HEK293 (cell line): ENCODE data around the gene MVP.
A peak's percentile ranks its signal among the peaks of the same experiment; 100 is the strongest.

ENCODE experiments used
- CTCF ChIA-PET: fragments of 350-600 bp; formaldehyde crosslinking; extraction: SDS; loops from one replicate; lab custom pipeline; 2021; ENCODE audit warnings: antibody characterized with exemption; lab: Yijun Ruan, JAX
- POLR2A ChIA-PET: fragments of 300-600 bp; formaldehyde crosslinking; extraction: SDS; loops from one replicate; lab custom pipeline; 2020; ENCODE audit warnings: antibody characterized with exemption, inconsistent platforms; lab: Yijun Ruan, JAX
- H3K27ac ChIP-seq: fragments of 200-500 bp; sonication (Bioruptor generic); 2 replicates; pipeline ENCODE4 v1.5.1; 2014; ENCODE audit warnings: low read depth, low read length, control low read depth, inconsistent platforms; ENCODE audit errors: extremely low read depth
- H3K36me3 ChIP-seq, 2 experiments: fragments of 200-500 bp in 1 of 2; sonication (Bioruptor generic) in 1 of 2; 1 replicate in 1 of 2; 2 replicates in 1 of 2; pipeline ENCODE4 v1.5.1; 2014 to 2017; ENCODE audit warnings: inconsistent platforms in 2 of 2, low read length in 2 of 2; ENCODE audit not compliant: control insufficient read depth in 2 of 2, insufficient read depth in 1 of 2
- H3K4me1 ChIP-seq: fragments of 200-500 bp; sonication (Bioruptor generic); 2 replicates; pipeline ENCODE4 v1.5.1; 2014; ENCODE audit warnings: mild to moderate bottlenecking, low read length, inconsistent platforms; ENCODE audit not compliant: control insufficient read depth, insufficient read depth
- H3K4me3 ChIP-seq: 2 replicates; pipeline ENCODE4 v1.5.1; 2011; ENCODE audit warnings: low read depth, mild to moderate bottlenecking, control low read depth, low read length, moderate library complexity
- H3K9me3 ChIP-seq: fragments of 200-500 bp; sonication (Bioruptor generic); 2 replicates; pipeline ENCODE4 v1.5.1; 2014; ENCODE audit warnings: low read depth, low read length, inconsistent platforms; ENCODE audit not compliant: control insufficient read depth, insufficient read depth
- KLF10 ChIP-seq: fragments of 450-650 bp; IDR thresholded peaks from 2 replicates; pipeline ENCODE4 v1.5.1; 2018; ENCODE audit warnings: missing biosample characterization, mild to moderate bottlenecking, missing genetic modification characterization
- SCRT1 ChIP-seq: fragments of 450-650 bp; formaldehyde crosslinking; IDR thresholded peaks from 2 replicates; pipeline ENCODE4 v1.5.1; 2016; ENCODE audit warnings: missing biosample characterization, missing genetic modification characterization, borderline replicate concordance
- SCRT2 ChIP-seq: fragments of 450-650 bp; formaldehyde crosslinking; IDR thresholded peaks from 2 replicates; pipeline ENCODE4 v1.5.1; 2016; ENCODE audit warnings: missing biosample characterization, missing genetic modification characterization
- ZBTB49 ChIP-seq: fragments of 450-650 bp; formaldehyde crosslinking; IDR thresholded peaks from 2 replicates; pipeline ENCODE4 v1.5.1; 2016; ENCODE audit warnings: missing biosample characterization, missing genetic modification characterization, low read depth
- ZNF140 ChIP-seq: fragments of 450-650 bp; formaldehyde crosslinking; IDR thresholded peaks from 2 replicates; pipeline ENCODE4 v1.5.1; 2016; ENCODE audit warnings: missing biosample characterization, missing genetic modification characterization
- ZNF157 ChIP-seq: fragments of 450-650 bp; formaldehyde crosslinking; IDR thresholded peaks from 2 replicates; pipeline ENCODE4 v1.5.1; 2016; ENCODE audit warnings: missing biosample characterization, missing genetic modification characterization
- ZNF16 ChIP-seq: fragments of 450-650 bp; formaldehyde crosslinking; IDR thresholded peaks from 2 replicates; pipeline ENCODE4 v1.5.1; 2016; ENCODE audit warnings: low read depth, missing biosample characterization, missing genetic modification characterization
- ZNF211 ChIP-seq: fragments of 450-650 bp; formaldehyde crosslinking; IDR thresholded peaks from 2 replicates; pipeline ENCODE4 v1.5.1; 2016; ENCODE audit warnings: low read depth, missing biosample characterization, missing genetic modification characterization
- ZNF311 ChIP-seq: fragments of 450-650 bp; formaldehyde crosslinking; IDR thresholded peaks from 2 replicates; pipeline ENCODE4 v1.5.1; 2017; ENCODE audit warnings: missing biosample characterization, missing genetic modification characterization, borderline replicate concordance
- ZNF335 ChIP-seq: fragments of 450-650 bp; formaldehyde crosslinking; conservative IDR thresholded peaks from 2 replicates; pipeline ENCODE4 v1.5.1; 2016; ENCODE audit warnings: missing biosample characterization, missing genetic modification characterization
- ZNF37A ChIP-seq: fragments of 450-650 bp; IDR thresholded peaks from 2 replicates; pipeline ENCODE4 v1.5.1; 2018; ENCODE audit warnings: missing biosample characterization, missing genetic modification characterization
- ZNF423 ChIP-seq: fragments of 450-650 bp; formaldehyde crosslinking; IDR thresholded peaks from 2 replicates; pipeline ENCODE4 v1.5.1; 2016; ENCODE audit warnings: missing biosample characterization, missing genetic modification characterization
- ZNF473 ChIP-seq: fragments of 450-650 bp; formaldehyde crosslinking; IDR thresholded peaks from 2 replicates; pipeline ENCODE4 v1.5.1; 2017; ENCODE audit warnings: missing biosample characterization, missing genetic modification characterization
- ZNF521 ChIP-seq: fragments of 450-650 bp; formaldehyde crosslinking; IDR thresholded peaks from 2 replicates; pipeline ENCODE4 v1.5.1; 2017; ENCODE audit warnings: missing biosample characterization, mild to moderate bottlenecking, missing genetic modification characterization
- ZNF561 ChIP-seq: fragments of 450-650 bp; IDR thresholded peaks from 2 replicates; pipeline ENCODE4 v1.5.1; 2018; ENCODE audit warnings: missing biosample characterization, missing genetic modification characterization, borderline replicate concordance
- ZNF600 ChIP-seq: fragments of 450-650 bp; formaldehyde crosslinking; IDR thresholded peaks from 2 replicates; pipeline ENCODE4 v1.5.1; 2016; ENCODE audit warnings: missing biosample characterization, missing genetic modification characterization
- ZNF610 ChIP-seq: fragments of 450-650 bp; formaldehyde crosslinking; IDR thresholded peaks from 2 replicates; pipeline ENCODE4 v1.5.1; 2016; ENCODE audit warnings: missing biosample characterization, missing genetic modification characterization, borderline replicate concordance
- ZNF664 ChIP-seq: fragments of 450-650 bp; formaldehyde crosslinking; IDR thresholded peaks from 2 replicates; pipeline ENCODE4 v1.5.1; 2016; ENCODE audit warnings: missing biosample characterization, missing genetic modification characterization
- TF ChIP-seq, protein P1 (sequence below): fragments of 450-650 bp; formaldehyde crosslinking; IDR thresholded peaks from 2 replicates; pipeline ENCODE4 v1.5.1; 2017; ENCODE audit warnings: missing biosample characterization, mild to moderate bottlenecking, missing genetic modification characterization, moderate library complexity
- TF ChIP-seq, protein P2 (sequence below): fragments of 450-650 bp; formaldehyde crosslinking; IDR thresholded peaks from 2 replicates; pipeline ENCODE4 v1.5.1; 2016; ENCODE audit warnings: missing biosample characterization, missing genetic modification characterization

MVP gene

DNA sequence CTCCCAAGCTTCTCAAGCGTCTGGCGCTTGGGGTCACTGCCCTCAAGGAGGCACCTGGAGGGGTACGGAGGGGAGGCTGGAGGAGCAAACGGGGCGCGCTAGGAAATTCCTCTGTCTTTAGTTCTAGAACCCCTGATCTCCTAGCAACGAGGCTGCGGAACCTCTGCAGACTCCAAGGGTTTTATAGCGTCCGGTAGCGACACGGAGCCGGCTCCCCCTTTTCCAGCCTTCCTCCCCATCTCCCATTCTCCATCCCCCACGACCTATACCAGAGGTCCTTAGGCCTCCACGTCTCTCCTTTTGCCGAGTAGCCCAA is 43.4 kb downstream of the MVP start (continued):
- TF ChIP-seq ZNF211, result no peak
- TF ChIP-seq ZNF16 (tag by site-specific recombination), result no peak

- POLR2A ChIA-PET, result interaction anchor here (0.7 to 1.9 kb wide), 4 partner anchors 8 to 167 kb away, joined by 3 to 9 read pairs (median 4); no protein-coding TSS in a partner anchor
- no peak for TF ChIP-seq ZNF140 (tag by site-specific recombination)
- no peak for TF ChIP-seq ZNF423 (tag by site-specific recombination)
- TF ChIP-seq ZNF311 (tag by site-specific recombination), result no peak
- no peak for TF ChIP-seq ZBTB49 (tag by site-specific recombination)
- TF ChIP-seq ZNF610, result no peak
- TF ChIP-seq ZNF157 (tag by site-specific recombination), result no peak
- TF ChIP-seq ZNF473 (tag by site-specific recombination), result no peak
- TF ChIP-seq KLF10 (tag by site-specific recombination), result no peak
- no peak for TF ChIP-seq ZNF664 (tag by site-specific recombination)
- TF ChIP-seq ZNF521 (tag by site-specific recombination), result no peak
- TF ChIP-seq SCRT1, result no peak
- TF ChIP-seq, protein P1, sequence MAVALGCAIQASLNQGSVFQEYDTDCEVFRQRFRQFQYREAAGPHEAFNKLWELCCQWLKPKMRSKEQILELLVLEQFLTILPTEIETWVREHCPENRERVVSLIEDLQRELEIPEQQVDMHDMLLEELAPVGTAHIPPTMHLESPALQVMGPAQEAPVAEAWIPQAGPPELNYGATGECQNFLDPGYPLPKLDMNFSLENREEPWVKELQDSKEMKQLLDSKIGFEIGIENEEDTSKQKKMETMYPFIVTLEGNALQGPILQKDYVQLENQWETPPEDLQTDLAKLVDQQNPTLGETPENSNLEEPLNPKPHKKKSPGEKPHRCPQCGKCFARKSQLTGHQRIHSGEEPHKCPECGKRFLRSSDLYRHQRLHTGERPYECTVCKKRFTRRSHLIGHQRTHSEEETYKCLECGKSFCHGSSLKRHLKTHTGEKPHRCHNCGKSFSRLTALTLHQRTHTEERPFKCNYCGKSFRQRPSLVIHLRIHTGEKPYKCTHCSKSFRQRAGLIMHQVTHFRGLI (tag by site-specific recombination), result no peak
- H3K36me3 ChIP-seq, result peaks cover 4 to 23% of the 10 kb centered on the region in 2 experiments; a peak in 2 of 3 replicates
- no peaks in the 10 kb centered on the region for H3K9me3 ChIP-seq
- no peaks in the 10 kb centered on the region for H3K4me1 ChIP-seq
- H3K27ac ChIP-seq, result no peak overlapping the region
- CTCF ChIA-PET, result interaction anchor here (0.6 to 2.0 kb wide), 4 partner anchors 12 to 878 kb away, joined by 4 to 7 read pairs (median 4); no protein-coding TSS in a partner anchor
- H3K4me3 ChIP-seq, result no peak overlapping the region
These were observed 43.9 kb downstream of the MVP start for GRCh38 chr16:29864205-29864604.

DNA sequence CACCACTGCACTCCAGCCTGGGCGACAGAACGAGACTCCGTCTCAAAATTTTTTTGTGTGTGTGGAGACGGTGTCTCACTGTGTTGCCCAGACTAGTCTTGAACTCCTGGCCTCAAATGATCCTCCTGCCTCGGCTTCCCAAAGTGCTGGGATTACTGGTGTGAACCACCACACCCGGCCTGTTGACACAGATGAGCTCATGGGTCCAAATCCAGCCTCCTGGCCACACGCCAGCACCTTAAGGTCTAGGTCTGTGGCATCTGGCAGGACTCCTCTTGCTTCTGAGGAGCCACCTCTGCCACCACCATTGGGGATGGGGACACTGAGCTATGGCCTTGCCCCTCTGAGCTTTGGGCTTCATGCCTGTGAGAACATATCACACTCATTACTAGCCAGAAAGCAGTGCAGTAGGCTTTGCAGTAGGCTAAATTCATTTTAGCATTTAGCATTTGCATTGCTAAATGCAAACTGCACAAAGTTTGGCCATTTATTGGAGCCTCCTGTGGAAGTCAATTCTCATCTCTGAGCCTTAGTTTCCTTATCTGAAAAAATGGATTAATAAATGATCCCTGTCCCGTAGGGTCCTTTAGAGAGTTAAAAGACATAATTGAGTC is 48.2 kb downstream of the MVP start:
- Histone ChIP-seq H3K4me3 (no peak overlapping the region), H3K27ac (no peak overlapping the region), H3K9me3 (no peaks in the 10 kb centered on the region), H3K36me3 (no peaks in the 10 kb centered on the region), H3K4me1 (no peaks in the 10 kb centered on the region)
- TF ChIP-seq ZNF561, result no peak
- peak; percentile 82 for TF ChIP-seq ZNF600
- TF ChIP-seq ZNF37A (tag by site-specific recombination), result no peak
- TF ChIP-seq SCRT2 (tag by site-specific recombination), result peak; percentile 65
- TF ChIP-seq, protein P2, sequence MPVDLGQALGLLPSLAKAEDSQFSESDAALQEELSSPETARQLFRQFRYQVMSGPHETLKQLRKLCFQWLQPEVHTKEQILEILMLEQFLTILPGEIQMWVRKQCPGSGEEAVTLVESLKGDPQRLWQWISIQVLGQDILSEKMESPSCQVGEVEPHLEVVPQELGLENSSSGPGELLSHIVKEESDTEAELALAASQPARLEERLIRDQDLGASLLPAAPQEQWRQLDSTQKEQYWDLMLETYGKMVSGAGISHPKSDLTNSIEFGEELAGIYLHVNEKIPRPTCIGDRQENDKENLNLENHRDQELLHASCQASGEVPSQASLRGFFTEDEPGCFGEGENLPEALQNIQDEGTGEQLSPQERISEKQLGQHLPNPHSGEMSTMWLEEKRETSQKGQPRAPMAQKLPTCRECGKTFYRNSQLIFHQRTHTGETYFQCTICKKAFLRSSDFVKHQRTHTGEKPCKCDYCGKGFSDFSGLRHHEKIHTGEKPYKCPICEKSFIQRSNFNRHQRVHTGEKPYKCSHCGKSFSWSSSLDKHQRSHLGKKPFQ (tag by site-specific recombination), result peak; percentile 92
- 0 out of 2 replicates have a peak, but pooled peaks have one; percentile 22 for TF ChIP-seq ZNF335 (tag by site-specific recombination)
- POLR2A ChIA-PET, result interaction anchor here (0.6 to 1.8 kb wide), 2 partner anchors 9 to 20 kb away, joined by 3 to 7 read pairs; no protein-coding TSS in a partner anchor
- CTCF ChIA-PET, result interaction anchor here (0.5 to 1.5 kb wide), 4 partner anchors 17 to 53 kb away, joined by 3 to 4 read pairs (median 3); partner anchors contain the start of gene PAGR1
